GM12878 (cell line): ENCODE results near the gene MLXIPL. TPM values are rescaled to one million over a fixed set of nuclear protein-coding genes. Genes with fewer than 3 reads are reported as not detected.

Experiments used
- ATAC-seq: fragments of 200-7000 bp; cut with Tn5 transposase; 3 replicates; pipeline ENCODE4 v1.9.1; 2020; ENCODE audit warnings: mild to moderate bottlenecking, moderate library complexity
- BruUV-seq: library from RNA; stranded (reverse); fragments of 400-500 nt; replicated peaks from 2 replicates; lab custom pipeline; 2021; lab: Mats Ljungman, UMichigan
- CTCF ChIA-PET: fragments of 300-600 bp; sonication (Branson Sonifier 250); formaldehyde crosslinking; extraction: SDS; loops from one replicate; lab custom pipeline; 2021; ENCODE audit warnings: inconsistent platforms; lab: Yijun Ruan, JAX
- POLR2A ChIA-PET: fragments of 350-600 bp; formaldehyde crosslinking; extraction: SDS; loops from one replicate; lab custom pipeline; 2021; ENCODE audit warnings: inconsistent platforms; lab: Charles Lee
- RAD21 ChIA-PET: fragments of 300-600 bp; sonication (Branson Sonifier 250); formaldehyde crosslinking; loops from one replicate; lab custom pipeline; 2023; ENCODE audit warnings: antibody characterized with exemption; ENCODE audit not compliant: unreplicated experiment; lab: Charles Lee
- SMC1A ChIA-PET: fragments of 300-600 bp; sonication (Branson Sonifier 250); formaldehyde crosslinking; loops from one replicate; lab custom pipeline; 2023; ENCODE audit not compliant: unreplicated experiment, uncharacterized antibody; lab: Charles Lee
- DNase-seq: peaks from one replicate; pipeline ENCODE4 v3.0.0-alpha.2; 2011; ENCODE audit warnings: low read depth, low spot score
- FAIRE-seq: peaks from 3 replicates; lab custom pipeline; 2011; peaks lifted over from hg19 to GRCh38; lab: Jason Lieb, UNC
- H2AFZ ChIP-seq: 2 replicates; pipeline ENCODE4 v1.6.0; 2011; ENCODE audit warnings: low read depth, low read length, control low read depth; ENCODE audit not compliant: control insufficient read depth
- H3K27ac ChIP-seq: 2 replicates; pipeline ENCODE4 v1.5.1; 2011; ENCODE audit warnings: control low read depth; ENCODE audit not compliant: control insufficient read depth, insufficient read depth
- H3K27me3 ChIP-seq, 2 experiments: replicated peaks in 1 of 2; 2 replicates each; pipeline versions ENCODE4 v1.6.0 to v1.6.1; 2011; ENCODE audit warnings: low read length in 1 of 2; ENCODE audit not compliant: control insufficient read depth in 2 of 2, insufficient read depth in 2 of 2
- H3K36me3 ChIP-seq, 2 experiments: 2 replicates each; pipeline ENCODE4 v1.5.1; 2011; ENCODE audit warnings: low read length in 1 of 2; ENCODE audit not compliant: control insufficient read depth in 2 of 2, insufficient read depth in 2 of 2
- H3K4me1 ChIP-seq: 2 replicates; pipeline ENCODE4 v1.6.1; 2011; ENCODE audit warnings: mild to moderate bottlenecking, low read length, moderate library complexity, mixed read lengths; ENCODE audit not compliant: control insufficient read depth, insufficient read depth
- H3K4me2 ChIP-seq: 2 replicates; pipeline ENCODE4 v1.6.0; 2011; ENCODE audit warnings: control low read depth; ENCODE audit not compliant: control insufficient read depth, insufficient read depth
- H3K4me3 ChIP-seq: fragments of 200-600 bp; sonication (generic); 2 replicates; pipeline ENCODE4 v1.5.1; 2016
- H3K79me2 ChIP-seq: 2 replicates; pipeline ENCODE4 v1.6.0; 2011; ENCODE audit warnings: low read length; ENCODE audit not compliant: control insufficient read depth, insufficient read depth
- H3K9ac ChIP-seq: 2 replicates; pipeline ENCODE4 v1.8.0; 2011; ENCODE audit warnings: low read length, control low read depth, mixed read lengths; ENCODE audit not compliant: control insufficient read depth, insufficient read depth
- H3K9me3 ChIP-seq: replicated peaks from 3 replicates; pipeline ENCODE4 v1.5.1; 2011; ENCODE audit warnings: mild to moderate bottlenecking, low read length; ENCODE audit not compliant: control insufficient read depth, insufficient read depth
- H4K20me1 ChIP-seq: 2 replicates; pipeline ENCODE4 v1.6.0; 2011; ENCODE audit not compliant: control insufficient read depth, insufficient read depth
- BCL11A ChIP-seq: IDR thresholded peaks from 2 replicates; pipeline ENCODE4 v1.6.1; 2011; ENCODE audit warnings: low read depth, low read length
- CHD1 ChIP-seq: IDR thresholded peaks from 2 replicates; pipeline ENCODE4 v1.6.1; 2012; ENCODE audit warnings: low read depth, low read length, improper control_type of control experiment
- KAT2A ChIP-seq: conservative IDR thresholded peaks from 2 replicates; pipeline ENCODE4 v1.6.1; 2011; ENCODE audit warnings: low read depth, low read length; ENCODE audit not compliant: control insufficient read depth
- KDM1A ChIP-seq: fragments of 200-600 bp; sonication (generic); IDR thresholded peaks from 2 replicates; pipeline ENCODE4 v1.6.1; 2016; ENCODE audit warnings: borderline replicate concordance
- SUZ12 ChIP-seq: fragments of 200-600 bp; sonication (generic); IDR thresholded peaks from one replicate; pipeline ENCODE4 v1.6.1; 2018; ENCODE audit warnings: antibody characterized with exemption, mild to moderate bottlenecking; ENCODE audit not compliant: unreplicated experiment
- TCF3 ChIP-seq: IDR thresholded peaks from 2 replicates; pipeline ENCODE4 v1.6.1; 2012; ENCODE audit warnings: low read depth, mild to moderate bottlenecking, low read length, borderline replicate concordance; ENCODE audit not compliant: insufficient read depth
- WGBS: methylation state at CpG from one replicate; pipeline ENCODE4 v1.1.6; 2016; ENCODE audit warnings: low lambda C conversion rate; ENCODE audit not compliant: insufficient replicate concordance, insufficient coverage; ENCODE audit errors: missing lambda C conversion rate; 5-methylcytosine and 5-hydroxymethylcytosine counted together
- in situ Hi-C: fragments of 300-500 bp; cut with MboI; formaldehyde crosslinking; loops from 9 replicates; pipeline ENCODE4 v1.14.3; 2018; ENCODE audit warnings: mixed read lengths
- intact Hi-C: fragments of 100-400 bp; cut with micrococcal nuclease; formaldehyde crosslinking; loops from one replicate; pipeline ENCODE4 v1.14.2; 2022; ENCODE audit not compliant: unreplicated experiment
- polyA plus RNA-seq, 11 experiments: library from polyadenylated mRNA; depleted of rRNA in 4 of 11; unstranded in 6 of 11; stranded (reverse) in 5 of 11; fragments of >200 nt; fragmentation: Nextera tagmentation in 4 of 11; fragmentation: Illumina TruSeq in 1 of 11; extraction: Ambion mirVana in 4 of 11; extraction: Trizol in 1 of 11; gene quantifications; 1 replicate in 1 of 11; 2 replicates in 10 of 11; pipeline versions ENCODE4 v1.2.1 to v1.2.3, GENCODE V29; 2011 to 2016; ENCODE audit warnings: inconsistent platforms in 2 of 11, missing spikeins in 2 of 11, low read depth in 1 of 11
- total RNA-seq, 4 experiments: library from RNA; depleted of rRNA in 3 of 4; stranded (reverse); fragments of >200 nt in 3 of 4; fragmentation: Illumina TruSeq in 1 of 4; extraction: Trizol in 1 of 4; gene quantifications; 2 replicates each; pipeline versions ENCODE4 v1.2.1 to v1.2.3, GENCODE V29; 2013 to 2021
- TF ChIP-seq, protein P1 (sequence below): IDR thresholded peaks from 2 replicates; pipeline ENCODE4 v1.6.1; 2011; ENCODE audit warnings: borderline replicate concordance, low read depth, mild to moderate bottlenecking, moderate library complexity, low read length; ENCODE audit not compliant: insufficient read depth, poor library complexity, severe bottlenecking

Gene MLXIPL
- total and polyA plus RNA-seq, 10 of the 15 experiments (the other 5 are each of a cell fraction or from before 2014, with no cell fraction given): 0.21 TPM; not detected in 9

DNA sequence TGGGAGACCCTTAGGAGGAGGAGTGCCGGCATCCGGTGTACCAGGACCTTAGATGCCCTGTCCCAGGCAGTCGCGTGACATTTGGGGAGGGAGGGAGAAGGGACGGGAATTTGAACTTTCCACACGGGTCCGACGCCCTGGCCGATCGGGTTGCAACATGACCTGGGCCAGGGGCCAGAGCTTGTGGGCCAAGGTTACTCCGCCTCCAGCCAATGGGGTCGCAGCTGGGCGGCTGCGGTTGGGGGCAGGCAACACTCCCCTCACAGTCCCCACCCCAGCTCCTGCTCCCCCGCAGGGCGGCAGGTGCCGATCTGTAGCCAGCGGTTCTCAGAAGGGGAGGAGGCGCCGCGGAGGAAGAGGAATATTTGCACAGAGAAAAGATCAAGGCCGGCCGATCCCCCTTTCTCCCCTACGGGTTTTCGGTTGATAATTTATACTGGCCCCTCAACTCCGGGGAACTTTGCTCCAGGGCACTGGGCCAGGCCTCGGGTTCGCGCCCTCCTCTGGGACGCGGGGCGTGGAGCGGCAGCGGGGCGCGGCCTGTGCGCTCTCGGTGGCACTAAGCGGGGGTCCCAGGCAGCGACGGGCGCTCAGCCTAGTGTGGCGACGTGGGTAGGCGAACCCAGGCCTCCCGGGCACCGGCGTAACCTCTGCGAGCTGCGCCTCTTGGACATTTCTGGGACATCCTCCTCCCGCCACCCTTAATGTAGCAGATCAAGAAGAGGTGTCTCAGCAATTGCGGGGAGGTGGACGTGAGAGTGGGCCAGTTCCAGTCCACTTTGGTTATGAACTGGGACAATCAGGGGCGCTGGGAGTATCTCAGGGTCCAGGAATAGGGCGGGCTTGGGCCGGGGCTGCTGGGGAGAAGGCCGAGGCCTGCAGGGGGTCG is 1.2 kb downstream of the MLXIPL start:
- H3K4me1 ChIP-seq: no peaks in the 10 kb centered on the region
- H3K9ac ChIP-seq: no peak overlapping the region
- no peaks in the 10 kb centered on the region for H3K9me3 ChIP-seq
- no TSS peak for BruUV-seq
- RAD21 ChIA-PET: no interaction called here
- no peak overlapping the region for H3K27ac ChIP-seq
- no peaks in the 10 kb centered on the region for H4K20me1 ChIP-seq
- intact Hi-C loops (no loop called here), in situ Hi-C loops (no loop called here)
- H3K27me3 ChIP-seq: peaks cover 0 to 6% of the 10 kb centered on the region in 2 experiments; a peak in 2 of 4 replicates
- DNase-seq (no peak), FAIRE-seq (no peak), ATAC-seq (no peak; the same call in 2 of the 3 replicates)
- TF ChIP-seq SUZ12 (peak; percentile 35), TCF3 (no peak), BCL11A (no peak), CHD1 (no peak), KAT2A (no peak), KDM1A (no peak)
- TF ChIP-seq, protein P1, sequence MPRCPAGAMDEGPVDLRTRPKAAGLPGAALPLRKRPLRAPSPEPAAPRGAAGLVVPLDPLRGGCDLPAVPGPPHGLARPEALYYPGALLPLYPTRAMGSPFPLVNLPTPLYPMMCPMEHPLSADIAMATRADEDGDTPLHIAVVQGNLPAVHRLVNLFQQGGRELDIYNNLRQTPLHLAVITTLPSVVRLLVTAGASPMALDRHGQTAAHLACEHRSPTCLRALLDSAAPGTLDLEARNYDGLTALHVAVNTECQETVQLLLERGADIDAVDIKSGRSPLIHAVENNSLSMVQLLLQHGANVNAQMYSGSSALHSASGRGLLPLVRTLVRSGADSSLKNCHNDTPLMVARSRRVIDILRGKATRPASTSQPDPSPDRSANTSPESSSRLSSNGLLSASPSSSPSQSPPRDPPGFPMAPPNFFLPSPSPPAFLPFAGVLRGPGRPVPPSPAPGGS: no peak
- no peaks in the 10 kb centered on the region for H3K79me2 ChIP-seq
- no peaks in the 10 kb centered on the region for H3K36me3 ChIP-seq
- H3K4me3 ChIP-seq: no peak overlapping the region
- CTCF ChIA-PET: no interaction called here
- no peak overlapping the region for H3K4me2 ChIP-seq
- POLR2A ChIA-PET: no interaction called here
- SMC1A ChIA-PET: no interaction called here
- WGBS: 9% methylated on average over 50 of the region's 58 CpGs
- H2AFZ ChIP-seq: no peak overlapping the region
